Prostate gland (tissue), 2 donors: Measurements from ENCODE around the gene ZNF184.

ENCODE experiments used
- POLR2A ChIP-seq: fragments of 450-650 bp; IDR thresholded peaks from one replicate; pipeline ENCODE4 v1.6.1; 2016; ENCODE audit warnings: antibody characterized with exemption, mild to moderate bottlenecking
- TF ChIP-seq, protein P1 (sequence below), 4 experiments: fragments of 200-600 bp in 2 of 4; fragments of 450-650 bp in 2 of 4; sonication (generic) in 2 of 4; IDR thresholded peaks; 1 replicate in 3 of 4; 2 replicates in 1 of 4; pipeline ENCODE4 v1.5.1; 2016 to 2019; ENCODE audit warnings: antibody characterized with exemption in 4 of 4, mild to moderate bottlenecking in 2 of 4, moderate library complexity in 2 of 4

DNA sequence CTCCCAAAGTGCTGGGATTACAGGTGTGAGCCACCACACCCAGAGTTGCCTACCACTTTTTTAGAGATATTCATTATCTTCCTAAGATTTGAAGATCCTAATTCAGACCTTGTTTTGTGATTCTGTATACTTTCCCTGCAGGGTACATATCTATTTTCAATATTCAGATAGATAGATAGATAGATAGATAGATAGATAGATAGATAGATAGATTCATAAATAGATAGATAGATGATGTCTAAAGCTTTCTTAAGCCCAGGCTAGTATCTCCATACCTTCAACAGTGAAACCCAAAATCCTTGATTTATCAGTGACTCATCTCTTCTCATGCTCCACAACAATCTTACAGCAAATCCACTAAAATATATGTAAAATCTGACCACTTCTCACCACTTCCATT, 53.5 kb downstream of the ZNF184 start:
- TF ChIP-seq, protein P1, sequence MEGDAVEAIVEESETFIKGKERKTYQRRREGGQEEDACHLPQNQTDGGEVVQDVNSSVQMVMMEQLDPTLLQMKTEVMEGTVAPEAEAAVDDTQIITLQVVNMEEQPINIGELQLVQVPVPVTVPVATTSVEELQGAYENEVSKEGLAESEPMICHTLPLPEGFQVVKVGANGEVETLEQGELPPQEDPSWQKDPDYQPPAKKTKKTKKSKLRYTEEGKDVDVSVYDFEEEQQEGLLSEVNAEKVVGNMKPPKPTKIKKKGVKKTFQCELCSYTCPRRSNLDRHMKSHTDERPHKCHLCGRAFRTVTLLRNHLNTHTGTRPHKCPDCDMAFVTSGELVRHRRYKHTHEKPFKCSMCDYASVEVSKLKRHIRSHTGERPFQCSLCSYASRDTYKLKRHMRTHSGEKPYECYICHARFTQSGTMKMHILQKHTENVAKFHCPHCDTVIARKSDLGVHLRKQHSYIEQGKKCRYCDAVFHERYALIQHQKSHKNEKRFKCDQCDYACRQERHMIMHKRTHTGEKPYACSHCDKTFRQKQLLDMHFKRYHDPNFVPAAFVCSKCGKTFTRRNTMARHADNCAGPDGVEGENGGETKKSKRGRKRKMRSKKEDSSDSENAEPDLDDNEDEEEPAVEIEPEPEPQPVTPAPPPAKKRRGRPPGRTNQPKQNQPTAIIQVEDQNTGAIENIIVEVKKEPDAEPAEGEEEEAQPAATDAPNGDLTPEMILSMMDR (IDR thresholded peaks at IDR 0.05), result no peak
- no peak for TF ChIP-seq POLR2A
